ENCODE data around the gene DSCAM.

The DSCAM gene

GRCh38 chr21:40436261-40436660, 410.7 kb downstream of the DSCAM start:
- DNase-seq: no peak

- no peak for DNase-seq
Observed at GRCh38 chr21:40433538-40433937, 413.4 kb downstream of the DSCAM start.

DNA sequence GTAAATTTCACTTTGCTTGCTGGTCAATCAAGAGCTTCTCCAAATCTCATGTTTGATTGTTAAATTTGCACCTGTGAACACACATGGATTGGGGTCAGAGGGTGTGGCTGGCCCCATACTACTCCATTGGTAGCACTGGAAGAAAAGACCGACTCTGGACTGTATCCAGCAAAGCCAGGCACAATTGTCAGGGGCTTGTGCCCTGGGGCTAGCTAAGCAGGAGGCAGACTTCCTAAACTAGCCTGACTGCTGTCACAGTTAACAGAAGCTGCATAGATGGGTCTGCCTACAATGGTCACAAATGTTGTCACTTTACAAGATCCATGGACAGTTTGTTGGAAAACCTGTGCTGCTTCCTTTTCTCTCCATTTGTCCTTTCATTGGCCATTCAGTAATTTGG, 421.0 kb downstream of the DSCAM start:
- DNase-seq: no peak

GRCh38 chr21:40422896-40423635, 423.9 kb downstream of the DSCAM start:
- DNase-seq: no peak

GRCh38 chr21:40421121-40421520, 425.8 kb downstream of the DSCAM start:
- no peak for DNase-seq

- no peak for DNase-seq
Observed at GRCh38 chr21:40416572-40416971, 430.4 kb downstream of the DSCAM start.

DNA sequence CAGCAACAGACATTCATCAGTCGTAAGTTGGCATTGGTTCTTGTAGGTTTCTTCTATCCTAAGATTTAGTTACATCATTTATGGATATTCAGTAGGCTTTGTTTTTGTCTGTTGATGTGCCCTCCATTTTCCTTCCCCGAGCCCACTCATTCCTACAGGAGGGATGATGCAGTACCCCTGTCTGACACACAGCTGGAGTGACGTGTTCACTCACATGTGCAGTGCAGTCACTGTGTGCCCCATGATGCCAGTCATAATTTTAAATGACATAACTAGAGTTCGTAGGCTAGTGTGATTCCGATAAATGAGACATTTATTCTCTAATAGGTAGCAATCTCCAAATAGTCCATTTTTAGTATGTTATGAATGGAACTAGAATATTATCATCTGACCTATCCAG, 438.4 kb downstream of the DSCAM start:
- no peak for DNase-seq

- DNase-seq: no peak
Observed at GRCh38 chr21:40404396-40404800, 442.6 kb downstream of the DSCAM start.

- DNase-seq: no peak
Observed at GRCh38 chr21:40402884-40403582, 443.9 kb downstream of the DSCAM start.

DNA sequence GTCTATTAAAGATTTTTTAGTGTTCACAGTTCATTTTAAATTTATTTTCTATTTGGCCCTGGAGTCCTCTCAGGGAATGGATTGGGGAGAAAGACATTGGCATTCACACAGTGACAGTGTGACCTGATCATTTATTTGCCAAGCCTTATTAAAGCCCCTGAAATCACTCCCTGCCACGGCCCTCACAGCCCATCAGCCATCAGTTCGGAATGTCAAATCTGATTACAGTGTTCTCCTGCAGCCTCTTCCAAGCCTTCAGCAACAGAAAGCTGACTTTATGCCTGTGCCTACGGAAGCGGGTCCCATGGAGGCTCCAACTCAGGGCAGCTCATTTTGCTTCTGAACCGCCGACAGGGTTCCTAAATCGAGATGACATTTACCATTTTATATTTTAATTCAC, 451.2 kb downstream of the DSCAM start:
- DNase-seq: no peak

GRCh38 chr21:40393066-40393465, 453.9 kb downstream of the DSCAM start:
- DNase-seq: no peak

GRCh38 chr21:40388046-40388445, 458.9 kb downstream of the DSCAM start:
- no peak for DNase-seq

DNA sequence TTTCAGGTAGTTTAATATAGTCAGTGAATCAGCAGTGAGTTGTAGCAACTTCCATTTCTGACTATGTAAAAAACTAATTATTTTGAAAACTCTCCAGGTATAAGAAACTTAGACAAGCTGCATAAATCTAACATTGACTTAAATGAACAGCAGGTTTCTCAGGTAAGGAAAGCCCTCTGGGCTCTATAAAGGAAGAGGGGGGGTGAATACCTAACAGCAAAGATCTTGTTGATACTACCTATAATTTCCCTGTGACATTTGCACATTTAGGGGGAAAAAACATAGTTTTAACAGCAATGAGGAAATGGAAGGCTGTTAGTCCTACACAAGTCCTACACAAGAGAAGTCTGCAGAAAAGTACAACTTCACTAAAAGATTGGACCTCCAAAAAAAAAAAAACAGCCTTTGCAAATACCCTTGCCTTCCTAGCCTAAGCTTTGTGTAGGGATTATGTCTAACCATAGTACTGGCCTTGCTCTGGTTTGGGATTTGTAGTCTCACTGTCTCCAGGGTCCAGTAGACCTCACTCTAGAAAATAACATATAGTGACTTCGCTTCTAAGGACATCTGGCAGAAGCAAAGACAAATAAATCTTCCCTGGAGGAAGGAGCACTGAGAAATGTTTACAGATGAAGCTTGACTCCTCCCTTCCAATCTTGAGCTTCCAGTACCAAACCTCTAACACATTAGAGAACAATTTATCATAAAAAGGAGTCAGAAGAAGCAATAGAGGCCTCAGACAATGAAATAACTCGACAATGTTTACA, 459.8 kb downstream of the DSCAM start:
- DNase-seq: no peak

- peak; percentile 9 for DNase-seq
Observed at GRCh38 chr21:40386294-40386911, 460.6 kb downstream of the DSCAM start.

DNA sequence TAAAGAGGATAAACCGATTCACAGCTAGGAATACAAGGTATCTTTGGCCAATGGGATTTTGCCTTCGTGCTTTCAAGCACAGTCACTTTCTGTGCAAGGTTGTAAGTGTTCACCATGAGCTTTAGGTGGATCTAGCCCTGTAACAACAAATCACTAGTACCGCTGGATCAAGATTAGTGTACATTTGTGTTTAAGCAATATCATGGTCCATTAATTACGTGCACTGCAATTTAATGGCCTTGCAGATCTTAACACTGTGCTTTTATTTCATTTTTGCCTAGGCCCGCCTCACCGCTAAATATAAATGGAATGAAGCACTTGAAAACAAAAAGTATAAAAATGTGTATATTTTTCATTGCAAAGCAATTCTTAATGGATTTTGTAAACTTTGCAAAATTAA, 461.1 kb downstream of the DSCAM start:
- no peak for DNase-seq

GRCh38 chr21:40383951-40384350, 463.0 kb downstream of the DSCAM start:
- DNase-seq: no peak

DNA sequence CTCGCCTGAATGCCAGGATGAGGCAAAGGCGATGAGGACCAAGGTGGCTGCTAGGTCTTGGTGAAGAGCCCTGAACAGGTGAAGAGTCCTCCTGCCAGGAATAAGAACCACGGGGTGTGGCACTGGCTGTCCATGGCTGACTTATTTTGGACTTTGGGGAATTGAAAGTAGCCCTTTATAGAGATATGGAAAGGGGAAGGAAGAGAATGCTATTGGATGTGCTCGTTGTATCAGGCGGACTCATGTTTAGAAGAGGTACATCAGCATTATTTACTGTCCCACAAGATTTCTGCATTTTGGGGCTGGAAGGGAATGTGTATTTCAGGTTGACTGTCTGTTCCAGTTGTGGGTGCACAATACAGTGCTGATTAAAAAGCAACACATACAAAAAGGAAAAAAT, 465.8 kb downstream of the DSCAM start:
- DNase-seq: no peak

- DNase-seq: no peak
Observed at GRCh38 chr21:40379881-40380810, 466.8 kb downstream of the DSCAM start.

- DNase-seq: no peak
Observed at GRCh38 chr21:40377135-40377534, 469.8 kb downstream of the DSCAM start.

- DNase-seq: no peak
Observed at GRCh38 chr21:40373761-40374160, 473.2 kb downstream of the DSCAM start.

DNA sequence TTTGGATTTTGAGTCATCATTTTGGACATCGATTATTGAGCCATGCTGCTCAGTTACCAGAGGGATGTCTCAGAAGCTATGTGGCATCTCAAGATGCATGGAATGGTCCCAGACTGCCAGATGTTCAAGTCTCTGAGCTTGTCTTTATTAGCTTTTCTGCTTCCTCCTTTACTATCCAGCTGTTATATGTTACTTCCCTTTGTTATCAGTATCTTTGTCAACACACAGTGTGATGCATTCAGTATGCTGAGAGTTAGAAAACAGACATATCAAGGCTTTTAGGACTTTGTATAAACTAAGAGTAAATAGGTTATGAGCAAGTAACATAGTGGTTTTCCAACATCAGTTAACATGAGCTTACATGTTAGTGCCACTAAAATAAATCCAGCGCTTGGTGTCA, 474.5 kb downstream of the DSCAM start:
- no peak for DNase-seq

DNA sequence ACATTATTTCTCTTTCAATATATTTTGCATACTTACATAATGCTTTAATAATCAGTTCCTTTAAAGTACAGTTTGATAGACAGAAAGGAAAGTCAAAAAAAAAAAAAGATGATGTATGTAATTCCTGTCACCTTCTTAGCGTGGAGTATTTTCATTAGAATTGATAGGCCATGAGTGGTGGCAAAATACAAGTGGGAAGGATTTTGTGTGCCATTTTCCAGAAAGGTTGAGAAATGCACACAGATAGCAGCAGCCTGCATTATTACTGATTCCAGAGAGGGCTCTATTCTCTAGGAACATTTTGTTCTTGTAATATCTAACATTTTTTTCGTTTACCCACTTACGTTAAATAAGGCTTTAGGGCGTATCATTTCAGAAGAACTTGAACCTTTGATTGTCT, 475.6 kb downstream of the DSCAM start:
- DNase-seq: no peak

Measured in CD4-positive, alpha-beta T cell treated with Interleukin-17A for 4 hours (primary cell).